ENCODE data around the gene APOBEC3H.

APOBEC3H gene

DNA sequence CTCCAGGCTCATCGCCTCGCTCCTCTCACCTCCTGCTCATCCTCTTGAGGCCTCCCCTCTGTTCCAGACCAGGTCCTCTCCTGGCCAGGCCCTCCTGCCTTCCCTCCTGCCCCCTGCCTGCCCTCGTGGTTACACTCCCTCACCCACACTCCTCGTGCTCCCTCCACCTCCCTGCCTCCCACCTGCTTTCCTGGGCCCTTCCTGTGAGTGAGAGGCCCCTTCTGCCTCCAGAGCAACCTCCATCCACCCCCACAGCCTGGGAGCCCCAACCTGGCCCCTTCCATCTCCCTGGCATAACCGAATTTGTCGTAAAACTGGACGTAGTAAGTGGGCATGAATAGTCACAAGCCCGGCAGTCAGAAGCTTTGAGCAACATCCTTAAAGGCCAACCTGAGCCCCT lies 15.4 kb upstream of the APOBEC3H start:
- DNase-seq = no peak

DNA sequence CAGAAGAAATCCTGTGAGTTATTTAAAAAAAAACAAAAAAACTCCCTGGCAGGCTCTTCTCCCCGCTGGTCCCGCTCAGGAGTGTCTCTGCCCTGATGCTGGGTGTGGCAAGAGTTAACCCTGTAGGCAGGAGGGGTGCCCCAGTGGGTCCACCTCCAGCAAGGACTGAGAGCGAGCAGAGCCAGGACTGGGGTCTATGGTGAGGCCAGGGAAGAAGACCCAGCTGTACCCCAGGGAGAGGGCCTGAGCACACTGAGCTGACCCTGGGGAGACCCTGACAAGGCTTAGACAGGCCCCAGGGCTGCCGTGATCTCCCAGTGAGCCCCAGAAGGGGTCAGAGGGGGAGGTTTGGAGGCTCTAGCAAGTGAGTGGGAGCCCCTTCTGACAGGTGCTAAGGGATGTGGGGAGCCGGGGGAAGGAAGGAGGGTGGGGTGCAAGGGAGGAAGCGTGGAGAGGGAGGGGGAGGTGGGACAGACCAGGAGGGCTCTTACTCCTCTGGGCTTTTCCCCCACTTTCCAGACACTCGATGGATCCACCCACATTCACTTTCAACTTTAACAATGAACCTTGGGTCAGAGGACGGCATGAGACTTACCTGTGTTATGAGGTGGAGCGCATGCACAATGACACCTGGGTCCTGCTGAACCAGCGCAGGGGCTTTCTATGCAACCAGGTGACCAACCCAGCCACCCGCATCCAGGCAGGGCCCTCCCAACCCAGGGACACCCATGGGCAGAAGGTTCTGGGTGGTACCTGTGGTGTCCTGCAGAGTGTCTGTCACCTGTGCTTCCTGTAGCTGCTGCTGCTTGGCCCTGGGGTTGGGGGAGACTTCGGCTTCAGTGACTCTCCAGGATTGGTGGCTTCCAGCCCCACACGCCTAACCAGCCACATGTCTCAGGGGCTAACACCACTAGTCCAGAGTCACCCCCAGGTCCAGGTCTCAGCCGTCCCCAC lies 13.6 kb upstream of the APOBEC3H start:
- no peak for DNase-seq

DNA sequence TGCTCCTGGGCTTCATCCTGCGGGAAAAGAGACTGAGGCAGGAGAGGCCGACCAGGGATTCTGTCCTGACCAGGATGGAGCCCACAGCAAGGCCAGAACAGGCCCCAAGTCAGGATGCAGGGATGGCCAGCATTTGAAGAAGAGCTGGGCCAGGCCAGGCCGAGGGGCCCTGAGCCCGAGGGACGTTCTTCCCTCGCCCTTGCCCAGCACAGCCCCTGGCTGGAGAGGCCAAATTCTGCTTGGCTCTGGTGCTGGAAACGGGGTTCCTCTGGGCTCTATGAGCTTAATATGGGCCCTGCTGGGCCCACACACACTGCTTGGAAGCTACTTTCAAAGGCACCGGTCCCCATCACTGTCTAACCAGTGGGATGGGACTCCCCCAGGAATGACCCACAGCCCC lies 12.4 kb upstream of the APOBEC3H start:
- DNase-seq = no peak

DNA sequence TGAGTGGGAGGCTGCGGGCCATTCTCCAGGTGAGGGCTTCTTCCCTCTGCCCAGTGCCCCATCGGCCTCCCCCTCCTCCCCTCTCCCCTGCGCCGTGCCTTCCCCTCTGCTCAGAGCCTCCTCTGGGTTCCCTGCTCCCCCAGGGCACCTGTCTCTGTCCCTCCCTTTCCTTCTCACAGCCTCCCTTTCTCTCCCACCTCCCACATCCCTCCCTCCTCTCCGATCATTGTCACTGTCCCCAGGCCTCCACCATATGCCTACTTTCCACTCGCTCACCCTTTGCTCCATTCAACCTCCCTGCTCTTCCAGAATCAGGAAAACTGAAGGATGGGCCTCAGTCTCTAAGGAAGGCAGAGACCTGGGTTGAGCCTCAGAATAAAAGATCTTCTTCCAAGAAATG lies 9.9 kb upstream of the APOBEC3H start:
- DNase-seq = no peak

DNA sequence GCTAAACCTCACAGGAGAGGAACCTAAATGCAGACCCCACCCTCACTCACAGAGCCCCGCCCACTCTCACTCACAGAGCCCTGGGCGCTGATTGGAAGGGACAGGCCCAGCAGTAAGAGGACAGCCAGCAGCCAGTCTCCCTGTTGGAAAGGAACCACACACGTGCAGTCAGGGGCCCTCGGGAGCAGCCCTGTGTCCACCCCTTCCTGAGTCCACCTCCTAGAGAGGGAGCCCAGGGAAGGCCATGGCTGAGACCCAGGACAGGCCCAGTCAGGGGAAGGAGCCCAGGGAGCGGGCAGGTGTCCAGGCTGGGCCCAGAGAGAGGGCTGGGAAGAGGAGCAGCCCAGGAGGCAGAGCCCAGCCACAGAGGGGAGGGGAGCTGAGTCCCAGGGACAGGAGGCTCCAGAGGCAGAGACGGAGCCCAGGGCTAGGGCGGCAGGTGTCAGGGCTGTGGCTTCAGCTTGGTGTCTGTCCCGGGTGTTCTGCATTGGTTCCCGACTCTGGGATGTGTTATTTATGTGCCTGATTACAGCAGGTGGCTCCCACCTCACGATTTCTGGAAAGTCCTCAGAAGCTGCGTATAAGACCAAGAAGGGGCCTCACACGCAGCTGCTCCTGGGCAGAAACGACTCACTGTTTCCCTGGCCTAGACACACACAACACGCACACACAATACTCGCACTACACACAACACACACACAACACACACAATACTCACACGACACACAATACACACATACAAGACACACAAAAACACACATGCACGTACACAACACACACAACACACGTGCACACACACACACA lies 9.0 kb upstream of the APOBEC3H start:
- no peak for DNase-seq

DNA sequence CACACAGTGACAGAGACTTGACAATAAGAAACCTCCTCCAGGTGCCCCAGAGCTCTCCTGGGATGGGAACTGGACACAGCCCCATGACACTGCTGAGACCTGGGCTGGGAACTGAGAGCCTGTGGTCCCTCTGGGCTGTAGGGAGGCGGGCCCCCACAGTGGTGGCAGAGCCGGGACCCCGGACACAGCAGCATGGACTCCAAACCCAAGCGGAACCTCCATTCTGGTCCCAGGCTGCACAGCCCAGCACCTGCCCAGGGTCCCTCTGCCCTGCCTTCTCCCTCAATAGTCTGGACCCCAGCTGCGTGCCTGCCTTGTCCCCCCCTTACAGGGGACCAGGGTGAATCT lies 8.4 kb upstream of the APOBEC3H start:
- no peak for DNase-seq

DNA sequence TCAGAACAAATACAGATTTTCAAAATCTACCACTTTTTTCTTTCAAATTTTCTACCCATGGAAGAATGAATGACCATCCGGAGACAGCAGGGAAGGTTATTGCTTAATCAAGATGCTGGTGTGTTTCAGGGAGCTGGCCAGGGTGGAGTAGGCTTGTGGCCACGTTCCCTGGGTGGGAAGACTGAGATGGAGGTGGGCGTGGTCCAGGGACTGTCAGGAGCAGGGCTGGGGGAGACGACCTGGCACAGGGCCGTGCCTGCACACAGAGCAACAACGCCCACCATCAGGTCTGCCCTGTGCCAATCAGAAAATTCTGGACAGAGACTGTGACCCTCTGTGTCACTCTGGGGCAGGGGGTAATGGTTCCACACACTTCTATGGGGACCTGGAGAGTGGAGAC lies 7.1 kb upstream of the APOBEC3H start:
- DNase-seq = no peak

DNA sequence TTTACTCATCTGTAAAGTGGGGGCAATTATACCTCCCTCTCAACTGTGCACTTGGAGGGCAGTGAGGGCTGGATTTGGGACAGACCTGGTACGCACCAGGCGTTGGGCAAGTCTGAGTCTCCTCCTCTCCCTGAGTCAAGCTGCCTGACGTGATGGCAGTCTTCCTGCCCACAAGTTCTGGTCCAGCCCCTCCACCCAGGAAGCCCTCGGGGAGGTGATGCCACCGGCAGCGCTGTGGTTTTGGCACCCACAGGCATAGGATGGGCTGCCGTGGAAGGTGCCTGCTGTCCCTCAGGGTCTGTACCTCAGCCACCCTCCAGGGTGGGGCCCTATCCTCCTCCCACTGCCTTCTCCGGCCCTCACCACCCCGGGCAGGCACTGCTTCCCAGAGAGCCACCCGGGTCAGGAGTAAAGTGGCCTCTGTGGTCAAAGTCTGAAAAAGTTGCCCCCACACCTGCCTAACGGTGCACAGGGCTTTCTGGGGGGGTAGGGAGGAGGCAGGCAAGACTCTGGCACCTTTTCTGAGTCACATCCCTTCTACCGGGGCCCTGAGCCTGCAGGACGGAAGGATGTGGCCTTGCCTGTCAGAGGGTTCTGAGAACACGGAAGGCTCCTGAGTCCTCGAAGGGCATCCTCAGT lies 6.5 kb upstream of the APOBEC3H start:
- DNase-seq = no peak

DNA sequence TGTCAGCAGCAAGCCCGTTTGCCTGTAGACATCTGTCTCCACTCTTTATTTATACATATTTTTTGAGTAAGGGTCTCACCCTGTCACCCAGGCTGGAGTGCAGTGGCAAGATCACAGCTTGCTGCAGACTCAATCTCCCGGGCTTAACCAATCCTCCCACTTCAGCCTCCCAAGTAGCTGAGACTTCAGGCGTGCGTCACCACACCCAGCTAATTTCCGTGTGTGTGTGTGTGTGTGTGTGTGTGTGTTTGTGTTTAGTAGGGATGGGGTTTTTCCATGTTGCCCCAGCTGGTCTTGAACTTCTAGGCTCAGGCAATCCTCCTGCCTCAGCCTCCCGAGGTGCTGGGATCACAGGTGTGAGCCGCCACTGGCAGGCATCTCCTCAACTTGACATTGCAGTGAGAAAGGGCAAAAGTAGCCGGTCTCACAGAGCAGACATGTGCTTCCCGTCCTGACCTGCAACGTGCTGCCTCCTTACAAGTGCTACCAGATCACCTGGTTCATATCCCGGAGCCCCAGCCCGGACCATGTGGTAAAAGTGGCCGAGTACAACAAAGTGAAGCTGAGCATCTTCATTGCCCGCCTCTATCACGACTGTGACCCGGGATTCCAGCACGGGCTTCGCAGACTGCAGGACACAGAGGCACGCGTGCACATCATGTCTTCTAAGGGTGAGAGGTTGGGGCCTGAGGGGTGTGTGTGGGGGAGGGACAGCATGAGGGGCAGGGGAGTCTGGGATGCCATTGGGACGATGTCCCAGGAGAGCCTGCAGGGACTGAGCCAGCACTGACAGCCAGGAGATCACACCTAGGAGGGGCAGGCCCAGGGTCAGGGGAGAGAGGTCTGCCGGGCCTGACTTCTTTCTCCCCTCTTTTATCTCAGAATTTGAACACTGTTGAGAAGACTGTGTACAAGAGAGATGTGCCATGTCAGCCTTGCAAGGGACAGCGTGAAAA lies 5.6 kb upstream of the APOBEC3H start:
- no peak for DNase-seq

DNA sequence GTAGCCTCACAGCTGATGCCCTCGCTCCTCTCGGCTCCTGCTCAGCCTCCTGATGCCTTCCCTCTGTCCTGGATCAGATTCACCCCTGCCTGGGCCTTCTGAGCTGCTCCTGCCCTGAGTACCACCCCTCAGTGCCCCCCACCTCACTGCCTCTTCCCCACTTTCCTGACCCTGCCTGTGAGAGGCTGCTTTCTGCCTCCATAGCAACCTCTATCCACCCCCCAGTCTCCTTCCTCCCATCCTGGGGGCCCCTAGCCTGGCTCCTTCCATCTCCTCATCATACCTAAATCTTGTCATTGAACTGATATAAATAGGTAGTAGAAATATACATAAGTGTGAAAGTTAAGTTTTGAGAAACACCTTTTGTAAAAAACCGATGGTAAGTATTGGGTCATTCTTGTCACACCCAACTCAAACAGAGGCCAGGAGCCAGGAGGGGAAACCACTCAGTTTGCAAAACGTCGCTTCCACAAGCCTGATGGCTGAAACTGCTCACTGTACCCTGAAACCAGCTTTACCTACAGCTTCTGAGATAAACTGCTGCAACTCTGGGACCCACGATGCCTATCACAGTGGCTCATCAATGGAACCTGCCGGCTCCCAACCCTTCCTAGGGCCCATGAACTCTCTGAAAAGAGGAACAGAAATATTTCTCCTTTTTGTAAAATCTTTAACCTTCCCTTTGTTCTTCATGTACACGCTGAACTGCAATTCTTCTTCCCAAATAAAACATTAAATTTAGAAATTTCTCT lies 4.8 kb upstream of the APOBEC3H start:
- peak; percentile 21 for DNase-seq

DNA sequence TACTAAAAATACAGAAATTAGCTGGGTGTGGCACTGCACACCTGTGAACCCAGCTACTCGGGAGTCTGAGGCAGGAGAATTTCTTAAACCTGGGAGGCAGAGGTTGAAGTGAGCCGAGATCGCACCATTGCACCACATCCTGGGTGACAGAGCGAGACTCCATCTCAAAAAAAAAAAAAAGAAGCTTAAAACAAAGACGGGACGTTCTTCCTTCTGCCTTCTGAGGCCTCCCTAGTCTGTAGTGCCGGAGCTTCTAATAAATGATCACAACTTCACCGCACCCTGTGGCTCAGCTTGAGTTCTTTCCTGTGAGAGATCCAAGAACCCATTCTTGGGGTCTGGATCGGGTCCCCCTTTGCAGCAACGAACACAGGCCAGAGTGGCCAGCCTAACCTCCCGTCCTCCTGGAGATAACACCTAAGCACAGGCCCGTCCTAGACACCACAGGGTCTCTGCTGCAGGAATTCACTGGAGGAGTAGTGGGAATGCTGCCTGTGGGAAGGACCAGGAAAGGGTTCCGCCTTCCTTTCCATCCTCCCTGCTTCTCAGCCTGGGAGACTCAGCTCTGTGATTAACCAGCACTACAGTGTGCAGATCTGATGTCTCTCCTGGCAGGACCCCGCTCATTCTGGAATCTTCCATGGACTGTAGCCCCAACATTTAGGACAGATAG lies 2.2 kb upstream of the APOBEC3H start:
- no peak for DNase-seq

DNA sequence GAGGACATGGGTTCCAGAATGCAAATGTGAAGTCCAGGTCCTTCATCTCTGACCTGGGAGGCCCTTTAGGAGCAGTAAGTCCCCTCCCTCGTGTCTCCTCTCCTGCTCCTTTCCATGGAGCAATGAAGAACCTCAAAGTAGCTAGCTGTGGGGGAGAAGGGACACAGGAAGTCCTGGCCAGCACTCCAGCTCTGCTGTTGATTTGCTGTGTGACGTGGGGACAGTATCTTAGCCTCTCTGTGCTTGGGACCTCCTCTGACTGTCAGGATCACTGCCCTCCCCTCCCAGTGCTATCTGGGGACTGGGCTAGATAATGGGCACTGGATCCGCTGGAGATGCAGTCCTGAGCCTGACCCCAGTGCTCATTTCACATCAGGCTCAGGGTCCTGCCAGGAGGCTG lies 1.1 kb upstream of the APOBEC3H start:
- no peak for DNase-seq

DNA sequence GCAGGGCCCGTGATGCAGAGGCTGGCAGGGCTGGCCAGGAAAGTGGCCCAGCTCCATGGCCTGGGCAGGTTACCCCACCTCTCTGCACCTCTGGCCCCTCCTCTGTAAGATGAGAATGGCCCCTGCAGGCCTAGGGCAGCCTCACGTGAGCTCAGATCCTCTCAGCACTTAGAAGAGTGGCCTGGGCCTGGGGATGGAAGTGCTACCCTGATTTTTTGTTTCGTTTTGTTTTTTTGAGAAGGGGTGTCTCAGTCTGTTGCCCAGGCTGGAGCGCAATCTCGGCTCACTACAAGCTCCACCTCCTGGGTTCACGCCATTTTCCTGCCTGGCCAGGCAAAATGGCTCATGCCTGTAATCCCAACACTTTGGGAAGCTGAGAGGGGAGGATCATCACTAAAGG lies 982 bp downstream of the APOBEC3H start:
- no peak for DNase-seq

DNA sequence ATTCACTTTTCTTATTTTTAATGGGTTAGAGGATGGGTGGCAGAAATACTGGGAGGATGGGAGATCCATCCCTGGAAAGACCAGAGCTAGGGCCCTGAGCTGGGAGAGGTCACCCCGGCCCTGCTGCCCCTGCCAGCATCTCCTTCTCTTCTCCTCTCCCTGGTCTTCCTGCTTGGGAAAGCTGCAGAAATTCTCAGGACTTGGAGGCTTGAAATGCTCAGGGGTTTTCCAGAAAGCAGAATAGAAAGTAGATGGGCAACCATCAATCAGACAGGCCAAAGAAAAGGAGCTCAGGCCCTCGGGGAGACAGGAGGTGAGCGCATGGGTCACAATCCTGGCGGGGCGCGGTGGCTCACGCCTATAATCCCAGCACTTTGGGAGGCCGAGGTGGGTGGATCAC lies 1.5 kb downstream of the APOBEC3H start:
- DNase-seq = no peak

DNA sequence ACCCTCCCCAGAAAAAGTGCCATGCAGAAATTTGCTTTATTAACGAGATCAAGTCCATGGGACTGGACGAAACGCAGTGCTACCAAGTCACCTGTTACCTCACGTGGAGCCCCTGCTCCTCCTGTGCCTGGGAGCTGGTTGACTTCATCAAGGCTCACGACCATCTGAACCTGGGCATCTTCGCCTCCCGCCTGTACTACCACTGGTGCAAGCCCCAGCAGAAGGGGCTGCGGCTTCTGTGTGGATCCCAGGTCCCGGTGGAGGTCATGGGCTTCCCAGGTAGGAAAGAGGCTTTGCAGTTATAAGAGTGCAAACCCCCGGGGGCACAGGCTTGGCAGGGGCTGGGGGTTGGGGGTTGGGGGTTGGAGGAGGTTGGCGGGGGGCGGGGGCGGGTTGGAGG lies 4.2 kb downstream of the APOBEC3H start:
- no peak for DNase-seq

DNA sequence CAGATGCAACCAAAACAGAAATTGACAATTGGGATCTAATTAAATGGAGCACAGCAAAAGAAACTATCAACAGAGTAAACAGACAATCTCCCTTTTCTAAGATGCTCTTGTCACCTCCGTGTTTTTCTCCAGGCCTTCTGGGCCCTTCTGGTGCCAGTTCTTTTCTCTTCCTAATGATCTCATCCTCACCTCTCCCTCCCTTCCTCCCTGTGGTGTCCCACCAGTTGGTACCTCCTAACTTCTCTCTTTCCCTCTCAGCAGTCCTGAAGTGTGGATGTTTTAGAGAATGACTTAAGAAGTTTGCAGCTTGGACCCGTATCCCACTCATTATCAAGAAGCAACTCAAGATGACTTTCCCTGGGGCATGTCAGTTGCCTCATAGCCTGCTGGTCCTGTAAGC lies 6.4 kb downstream of the APOBEC3H start:
- no peak for DNase-seq

DNA sequence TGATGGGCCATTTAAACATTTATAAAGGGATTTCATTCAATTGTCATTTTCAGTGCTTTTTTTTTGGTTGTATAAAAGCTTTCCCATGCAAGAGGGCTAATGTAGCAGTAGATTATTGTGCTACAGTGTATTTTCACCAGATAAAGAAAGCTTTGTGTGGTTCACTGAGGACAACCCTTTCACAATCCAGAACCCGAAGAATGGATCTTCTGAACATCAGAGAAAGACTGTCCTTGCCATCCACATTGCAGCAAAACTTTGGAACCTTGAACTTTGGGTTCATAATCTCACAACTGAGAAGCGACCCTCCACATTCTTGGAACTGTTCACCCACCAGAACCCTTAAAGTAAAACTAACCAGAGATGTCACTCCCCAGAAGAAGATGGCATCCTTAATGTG lies 9.3 kb downstream of the APOBEC3H start:
- DNase-seq = no peak

DNA sequence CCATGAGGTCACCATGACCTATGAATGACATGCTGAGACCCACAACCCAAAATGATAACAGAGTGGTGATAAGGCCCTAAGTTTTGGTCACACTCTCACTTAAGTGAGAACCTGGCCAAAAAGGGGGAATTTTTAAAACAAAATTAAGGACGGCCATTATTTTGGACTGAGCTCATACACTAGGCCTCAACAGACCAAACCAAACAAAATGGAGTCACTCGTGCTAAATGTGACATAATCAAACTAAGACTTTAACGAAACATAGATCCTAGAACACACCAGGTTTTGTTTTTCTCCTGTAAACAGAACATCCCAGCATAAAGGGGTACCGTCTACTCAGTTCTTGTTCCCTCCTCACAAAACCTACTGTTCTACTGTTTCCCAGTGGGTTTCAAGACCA lies 11.4 kb downstream of the APOBEC3H start:
- no peak for DNase-seq

DNA sequence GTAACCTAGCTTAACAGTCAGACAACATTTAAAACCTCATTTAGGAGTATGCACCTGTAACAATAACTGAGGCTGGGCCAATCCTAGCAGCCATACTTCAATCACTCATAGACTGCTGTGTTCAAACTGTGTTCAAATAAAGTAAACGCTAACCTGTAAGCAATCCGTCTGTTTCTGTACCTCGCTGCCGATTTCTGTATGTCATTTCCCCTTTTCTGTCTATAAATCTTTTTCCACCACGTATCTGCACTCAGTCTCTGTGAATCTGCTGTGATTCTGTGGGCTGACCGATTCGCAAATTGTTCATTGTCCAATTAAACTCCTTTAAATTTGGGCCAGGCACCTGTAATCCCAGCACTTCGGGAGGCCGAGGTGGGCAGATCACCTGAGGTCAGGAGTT lies 12.3 kb downstream of the APOBEC3H start:
- no peak for DNase-seq

DNA sequence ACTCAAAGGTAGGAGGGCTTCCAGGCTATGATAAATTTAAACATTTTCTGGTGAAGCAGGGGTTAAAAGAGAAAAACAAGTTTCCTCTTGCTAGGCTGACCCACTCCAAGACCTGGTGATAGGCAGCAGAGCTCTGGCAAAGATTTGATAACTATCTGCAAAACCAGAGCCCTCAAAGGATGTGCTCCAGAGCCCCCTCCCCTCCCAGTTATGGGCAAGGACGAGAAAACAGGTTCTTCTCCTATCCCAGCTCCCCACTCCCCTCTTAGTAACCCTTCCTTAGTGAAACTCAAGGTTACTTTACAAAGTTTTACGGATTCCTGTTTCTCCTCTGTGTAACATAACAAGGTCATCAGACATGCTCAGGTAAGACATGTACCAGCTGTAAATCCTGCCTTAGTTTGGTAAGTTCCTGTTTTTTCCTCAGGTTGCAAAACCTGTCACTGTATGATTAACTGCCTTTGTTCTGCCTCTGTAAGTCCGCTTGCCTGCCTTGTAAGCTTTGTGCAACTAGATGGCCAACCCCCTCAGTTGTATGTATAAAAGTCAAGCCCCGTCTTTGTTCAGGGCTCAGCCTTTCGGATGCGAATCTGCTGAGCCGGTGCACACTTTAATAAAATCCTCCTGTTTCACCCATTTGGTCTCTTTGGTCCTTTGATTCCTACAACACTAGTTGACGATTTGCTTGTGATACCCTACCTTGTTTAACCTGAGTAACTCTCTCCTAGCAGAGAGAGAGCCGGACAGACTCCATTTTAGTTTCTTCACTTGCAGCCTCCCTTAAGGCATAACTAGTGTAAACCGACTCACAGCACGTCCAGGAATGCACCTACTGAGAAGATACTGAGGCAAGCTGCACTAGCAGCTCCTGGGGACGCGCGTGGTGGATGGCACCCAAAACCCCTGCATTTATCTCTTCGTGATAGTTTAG lies 13.9 kb downstream of the APOBEC3H start:
- DNase-seq = peak; percentile 43
